Esophagus (tissue), 2 donors: Measurements from ENCODE around the gene SELENOM. TPM values are rescaled to one million over a fixed set of nuclear protein-coding genes. Genes with fewer than 3 reads are reported as not detected.
"Not testable (repeated sequence)": the region's sequence is repeated elsewhere in the genome, so short reads cannot be mapped to it uniquely, and the experiment has no call there.

Experiments used
- H3K27ac ChIP-seq, 2 donors: one replicate each; pipeline ENCODE4 v1.5.1; 2013; ENCODE audit warnings: low read depth in 2 of 2, mild to moderate bottlenecking in 2 of 2, inconsistent platforms in 1 of 2, low read length in 1 of 2, moderate library complexity in 1 of 2
- H3K27me3 ChIP-seq, 2 donors: one replicate each; pipeline ENCODE4 v1.6.1; 2013; ENCODE audit warnings: low read length in 2 of 2, control low read depth in 1 of 2, mild to moderate bottlenecking in 1 of 2; ENCODE audit not compliant: insufficient read depth in 2 of 2, control insufficient read depth in 1 of 2
- H3K36me3 ChIP-seq, 2 donors: one replicate each; pipeline ENCODE4 v1.6.1; 2013; ENCODE audit warnings: low read length in 1 of 2; ENCODE audit not compliant: control insufficient read depth in 2 of 2, insufficient read depth in 2 of 2
- H3K4me1 ChIP-seq, 2 donors: one replicate each; pipeline ENCODE4 v1.6.1; 2013; ENCODE audit warnings: low read length in 1 of 2; ENCODE audit not compliant: control insufficient read depth in 2 of 2, insufficient read depth in 2 of 2
- H3K4me3 ChIP-seq, 2 donors: one replicate each; pipeline ENCODE4 v1.5.1; 2013; ENCODE audit warnings: low read length in 2 of 2, mild to moderate bottlenecking in 2 of 2, low read depth in 1 of 2, moderate library complexity in 1 of 2
- H3K9me3 ChIP-seq, 2 donors: one replicate each; pipeline ENCODE4 v1.6.1; 2013; ENCODE audit warnings: mild to moderate bottlenecking in 2 of 2, low read depth in 1 of 2, low read length in 1 of 2, moderate library complexity in 1 of 2; ENCODE audit not compliant: control insufficient read depth in 2 of 2, insufficient read depth in 1 of 2
- WGBS, 2 donors: extraction: QIAGEN DNeasy Blood & Tissue Kit; methylation state at CpG; one replicate each; pipeline ENCODE4 v1.1.7; 2013; 5-methylcytosine and 5-hydroxymethylcytosine counted together
- polyA plus RNA-seq, 2 donors: library from polyadenylated mRNA; stranded (reverse); fragments of 200-250 nt; gene quantifications; one replicate each; pipeline ENCODE4 v1.2.3, GENCODE V29; 2013
- donor health status: healthy with polysubstance abuse.
- donor health status: Bipolar disorder and iron deficiency.

The SELENOM gene
- polyA plus RNA-seq, 2 donors: 41.1 to 127 TPM

DNA sequence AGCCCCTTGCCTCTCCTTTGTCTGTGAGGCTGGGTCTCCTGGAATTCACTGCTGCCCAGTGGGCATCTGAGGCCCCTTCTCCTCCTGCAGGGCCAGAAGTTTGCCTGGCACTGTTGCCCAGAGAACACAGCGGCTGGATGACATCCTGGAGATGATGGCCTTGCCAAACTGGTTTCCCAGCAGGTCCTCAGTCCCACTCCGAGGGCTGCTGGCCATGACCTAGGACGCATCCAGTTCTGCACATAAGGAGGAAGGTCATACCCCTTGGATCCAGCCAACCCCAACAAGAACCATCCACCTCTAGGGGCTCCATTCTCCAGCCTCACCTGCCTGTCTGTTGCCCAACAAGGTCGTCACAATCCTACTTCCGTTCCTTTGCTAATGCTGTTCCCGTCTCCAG, 29.7 kb downstream of the SELENOM start:
- no peaks in the 10 kb centered on the region for H3K9me3 ChIP-seq
- H3K4me1 ChIP-seq: peaks cover 11 to 15% of the 10 kb centered on the region in 2 donors
- no peak overlapping the region for H3K4me3 ChIP-seq
- no peaks in the 10 kb centered on the region for H3K27me3 ChIP-seq
- WGBS, 2 donors: 79 to 81% methylated on average over 6 of the region's 6 CpGs
- H3K27ac ChIP-seq: no peak overlapping the region
- H3K36me3 ChIP-seq: no peaks in the 10 kb centered on the region

- no peaks in the 10 kb centered on the region for H3K27me3 ChIP-seq
- no peaks in the 10 kb centered on the region for H3K9me3 ChIP-seq
- 40 to 54% methylated on average over 15 of the region's 15 CpGs for WGBS, 2 donors
- no peak overlapping the region for H3K4me3 ChIP-seq
- H3K36me3 ChIP-seq: no peaks in the 10 kb centered on the region
- H3K4me1 ChIP-seq: peaks cover 0 to 8% of the 10 kb centered on the region in 2 donors
- peak overlapping the region; percentile 50 to 73 for H3K27ac ChIP-seq
These were observed 31.4 kb downstream of the SELENOM start for GRCh38 chr22:31075961-31076360.

DNA sequence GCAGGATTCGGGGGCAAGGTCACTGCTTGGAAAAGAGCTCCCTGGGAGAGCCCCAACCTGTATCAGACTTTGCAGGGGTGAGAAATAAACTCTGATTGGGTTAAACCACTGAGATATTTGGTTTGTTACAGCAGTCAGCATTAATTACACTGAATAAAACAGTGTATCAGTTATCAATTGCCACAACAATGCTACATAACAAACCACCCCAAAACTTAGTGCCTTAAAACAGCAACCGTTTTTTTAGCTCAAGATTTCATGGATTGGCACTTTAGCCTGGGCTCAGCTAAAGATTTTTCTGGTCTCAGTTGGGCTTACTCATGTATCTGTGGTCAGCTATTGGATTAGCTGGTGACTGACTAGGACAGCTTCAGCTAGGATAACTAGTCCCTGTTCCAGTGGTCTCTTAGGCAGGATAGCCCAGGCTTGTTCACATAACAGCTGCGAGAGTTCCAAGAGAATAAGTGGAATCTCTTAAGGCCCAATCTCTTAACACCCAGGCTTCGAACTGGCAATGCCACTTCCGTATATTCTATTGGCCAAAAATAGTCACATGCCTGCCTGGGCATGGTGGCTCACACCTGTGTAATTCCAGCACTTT, 33.7 kb downstream of the SELENOM start:
- not testable (repeated sequence) for H3K27me3 ChIP-seq, H3K4me1 ChIP-seq, H3K27ac ChIP-seq, H3K36me3 ChIP-seq, H3K4me3 ChIP-seq, H3K9me3 ChIP-seq
- 71 to 80% methylated on average over 5 of the region's 5 CpGs for WGBS, 2 donors

- not testable (repeated sequence) for H3K36me3 ChIP-seq, H3K27me3 ChIP-seq, H3K4me1 ChIP-seq, H3K4me3 ChIP-seq, H3K9me3 ChIP-seq, H3K27ac ChIP-seq
- 81 to 88% methylated on average over 9 of the region's 9 CpGs for WGBS, 2 donors
These were observed 34.2 kb downstream of the SELENOM start for GRCh38 chr22:31073125-31073524.

- H3K27ac ChIP-seq, H3K4me1 ChIP-seq, H3K9me3 ChIP-seq, H3K4me3 ChIP-seq, H3K36me3 ChIP-seq, H3K27me3 ChIP-seq: not testable (repeated sequence)
- 62 to 72% methylated on average over 6 of the region's 6 CpGs for whole genome bisulfite sequencing, 2 donors
These were observed 37.6 kb downstream of the SELENOM start for GRCh38 chr22:31069691-31070314.

DNA sequence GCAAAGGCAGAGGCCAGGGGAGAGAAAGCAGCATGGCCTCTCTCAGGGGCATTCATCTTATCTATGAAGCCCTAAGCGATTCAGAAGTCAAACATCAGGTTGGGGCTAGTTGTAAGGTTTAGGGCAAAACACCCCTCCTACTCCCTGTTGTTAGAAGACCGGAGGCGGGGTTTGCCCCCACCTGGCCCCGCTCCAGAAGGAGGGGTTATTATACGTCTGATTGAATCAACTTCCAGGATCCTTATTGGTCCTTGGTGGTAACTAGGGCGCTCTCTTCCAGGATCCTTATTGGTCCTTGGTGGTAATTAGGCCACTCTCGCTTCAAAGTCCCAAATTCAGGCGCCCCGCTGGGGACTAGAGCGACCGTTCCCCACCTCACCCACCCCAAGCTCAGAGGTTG, 38.4 kb downstream of the SELENOM start:
- no peaks in the 10 kb centered on the region for H3K9me3 ChIP-seq
- peaks cover 2 to 3% of the 10 kb centered on the region in 2 donors for H3K4me1 ChIP-seq
- H3K27ac ChIP-seq: no peak overlapping the region
- H3K36me3 ChIP-seq: no peaks in the 10 kb centered on the region
- no peak overlapping the region for H3K4me3 ChIP-seq
- no peaks in the 10 kb centered on the region for H3K27me3 ChIP-seq
- WGBS, 2 donors: 70 to 87% methylated on average over 11 of the region's 11 CpGs

DNA sequence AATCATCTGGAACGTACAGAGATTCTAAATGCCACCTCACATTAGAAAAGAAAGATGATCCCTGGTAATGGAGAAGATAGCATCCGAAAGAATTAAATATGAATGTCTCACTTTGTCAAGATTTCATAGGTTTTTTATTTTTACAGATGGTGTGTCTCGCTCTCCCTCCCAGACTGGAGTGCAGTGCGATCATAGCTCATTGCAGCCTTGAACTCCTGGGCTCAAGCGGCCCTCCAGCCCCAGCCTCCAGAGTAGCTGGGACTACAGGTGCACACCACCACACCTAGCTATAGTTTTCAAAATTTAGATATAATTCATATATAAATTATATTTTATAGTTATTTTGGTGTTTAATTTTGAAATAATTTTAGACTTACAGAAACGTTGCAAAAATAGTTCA, 43.0 kb downstream of the SELENOM start:
- 93 to 95% methylated on average over 6 of the region's 6 CpGs for whole genome bisulfite sequencing, 2 donors
- no peak overlapping the region for H3K27ac ChIP-seq
- H3K27me3 ChIP-seq: no peaks in the 10 kb centered on the region
- no peaks in the 10 kb centered on the region for H3K9me3 ChIP-seq
- no peak overlapping the region for H3K4me3 ChIP-seq
- peaks cover 0 to 3% of the 10 kb centered on the region in 2 donors for H3K4me1 ChIP-seq
- no peaks in the 10 kb centered on the region for H3K36me3 ChIP-seq

DNA sequence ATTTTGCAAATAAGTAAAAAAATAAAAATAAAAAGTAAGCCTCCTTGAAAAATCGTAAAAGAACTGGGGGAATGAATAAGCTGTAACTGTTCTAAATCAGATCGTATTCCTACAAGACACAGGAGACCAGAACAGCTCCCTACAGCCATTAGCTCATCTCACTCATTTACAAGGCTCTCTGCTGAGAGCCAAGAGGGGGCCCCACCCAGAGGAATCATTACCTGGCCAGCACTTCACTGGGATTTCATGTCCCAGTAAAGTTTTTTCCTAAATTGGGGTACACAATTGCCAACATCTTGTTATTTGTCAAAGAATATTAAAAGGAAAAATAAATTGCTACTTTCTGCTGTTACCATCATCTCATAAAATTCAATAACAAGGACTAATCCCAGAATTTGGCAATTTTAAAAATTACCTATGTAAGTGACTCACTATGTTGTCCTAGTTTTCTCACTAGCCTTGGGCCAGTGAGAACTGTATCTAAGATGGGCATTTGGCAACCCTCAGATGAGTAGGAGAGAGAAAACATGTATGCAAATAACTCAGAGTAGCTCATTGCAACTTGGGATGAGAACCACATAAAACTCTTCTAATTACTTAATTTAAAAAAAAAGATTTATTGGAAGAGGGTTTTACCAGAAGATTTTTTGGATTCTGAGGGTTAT, 44.7 kb downstream of the SELENOM start:
- H3K27ac ChIP-seq: no peak overlapping the region

DNA sequence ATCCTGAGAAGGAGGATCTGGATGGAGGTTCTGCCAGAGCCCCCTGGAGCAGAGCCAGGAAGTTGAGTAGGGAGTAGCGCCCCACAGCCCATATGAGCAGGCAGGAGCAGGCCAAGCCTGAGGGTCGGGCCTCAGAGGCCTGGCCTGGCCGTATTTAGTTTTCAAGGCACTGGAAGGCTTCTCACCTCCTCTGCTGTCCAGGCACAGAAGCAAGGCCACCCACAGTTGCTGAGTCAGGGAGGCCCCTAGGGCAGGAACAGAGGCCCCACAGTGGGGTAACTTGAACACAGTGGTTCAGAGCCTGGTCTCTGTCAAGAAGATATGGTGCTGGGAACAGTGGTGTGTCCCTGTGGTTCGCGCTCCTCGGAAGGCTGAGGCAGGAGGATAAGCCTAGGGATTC, 47.7 kb downstream of the SELENOM start:
- H3K36me3 ChIP-seq, H3K9me3 ChIP-seq, H3K27ac ChIP-seq, H3K4me1 ChIP-seq, H3K27me3 ChIP-seq, H3K4me3 ChIP-seq: not testable (repeated sequence)
- WGBS, 2 donors: 46 to 68% methylated on average over 6 of the region's 6 CpGs

More for the DNA sequence above, 44.7 kb downstream of the SELENOM start:
- no peak overlapping the region for H3K4me3 ChIP-seq
- H3K9me3 ChIP-seq: no peaks in the 10 kb centered on the region
- 49 to 55% methylated on average over 2 of the region's 2 CpGs for WGBS, 2 donors
- H3K36me3 ChIP-seq: no peaks in the 10 kb centered on the region
- no peaks in the 10 kb centered on the region for H3K27me3 ChIP-seq
- no peaks in the 10 kb centered on the region for H3K4me1 ChIP-seq
